Measurements from ENCODE around the gene CPN2. TPM values are rescaled to one million over a fixed set of nuclear protein-coding genes. Genes with fewer than 3 reads are reported as not detected.
A peak's percentile ranks its signal among the peaks of the same experiment; 100 is the strongest.

Gene CPN2
- total and polyA plus RNA-seq, 2 of the 8 experiments (the other 6 are each of a cell fraction or from before 2014, with no cell fraction given), result 0.03 TPM; not detected in 1

DNA sequence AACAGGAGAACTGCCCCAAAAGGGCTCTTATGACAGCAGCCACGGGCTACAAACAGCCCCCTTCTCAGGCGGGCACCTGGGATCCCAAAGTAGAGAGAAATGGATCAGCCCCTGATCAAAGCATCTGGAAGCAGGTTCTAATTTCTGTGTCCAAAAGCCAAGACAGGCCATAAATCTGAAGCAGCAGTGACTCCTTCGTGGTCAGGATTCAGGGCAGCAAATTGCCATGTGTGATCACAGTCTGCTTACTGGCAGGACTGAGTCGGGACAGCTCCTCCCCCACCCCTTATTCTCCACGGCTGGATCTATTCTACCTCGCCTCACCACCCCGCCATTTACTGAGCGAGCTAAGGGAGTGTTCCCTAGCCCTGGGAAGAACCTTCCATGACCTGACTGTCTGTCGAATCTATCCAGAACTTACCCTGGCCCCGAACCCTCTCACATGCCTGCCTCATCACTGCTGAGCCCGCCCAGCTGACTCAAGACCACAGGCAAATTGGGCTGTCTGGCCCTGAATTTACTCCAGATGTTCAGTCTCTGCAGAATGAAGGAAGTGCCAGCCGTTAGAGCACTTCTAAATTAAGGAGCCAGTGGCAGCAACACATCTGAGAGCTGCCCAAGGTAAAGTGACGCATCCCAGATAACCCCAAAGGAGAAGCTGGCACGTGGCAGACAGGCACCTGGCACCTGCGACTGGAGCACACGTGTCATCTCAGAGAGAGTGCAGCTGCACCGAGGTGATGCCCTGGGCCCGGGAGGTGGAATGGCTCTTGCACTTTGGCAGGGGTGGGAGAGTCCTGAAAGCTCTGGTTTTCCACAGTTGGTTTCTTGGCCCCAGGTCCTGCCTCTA is 17.1 kb upstream of the CPN2 start:
- WGBS, 2 experiments (ENCODE audit: extremely low coverage in 1 of 2, insufficient coverage in 1 of 2, insufficient read length in 1 of 2, insufficient replicate concordance in 2 of 2, low coverage in 1 of 2, low lambda C conversion rate in 2 of 2, missing lambda C conversion rate in 1 of 2), result 76% methylated on average over 18 of the region's 18 CpGs; no CpG with 5 or more reads in 1 of the 2 experiments
- Histone ChIP-seq H3K9ac (replicated peaks in 1 of 4; ENCODE audit: extremely low read depth in 1 of 4, low read depth in 3 of 4, low read length in 3 of 4) (no peak overlapping the region; a peak in 1 of 7 replicates), H4K91ac (replicated peaks; ENCODE audit: insufficient read length, low read length) (no peak overlapping the region), H2AFZ (ENCODE audit: low read length) (no peak overlapping the region; the same call in 1 of the 2 replicates), H3K18ac (ENCODE audit: extremely low read depth, low read length) (0 out of 2 replicates have a peak overlapping the region, but pooled peaks have one; percentile 72), H4K20me1 (replicated peaks in 1 of 2; ENCODE audit: control insufficient read depth in 1 of 2, insufficient read depth in 2 of 2, low read length in 2 of 2) (no peaks in the 10 kb centered on the region), H3K79me1 (ENCODE audit: low read depth, low read length) (no peaks in the 10 kb centered on the region), H3K79me2 (ENCODE audit: control insufficient read depth in 1 of 2, insufficient read depth in 2 of 2, low read length in 2 of 2) (no peaks in the 10 kb centered on the region), H3K23me2 (ENCODE audit: low read depth, low read length) (peaks cover 2% of the 10 kb centered on the region; the same call in 1 of the 2 replicates), H3K14ac (ENCODE audit: insufficient read length) (no peak overlapping the region), H4K8ac (ENCODE audit: extremely low read depth, insufficient read depth, low read length) (no peak overlapping the region; the same call in 1 of the 2 replicates), H3K36me3 (ENCODE audit: control insufficient read depth in 2 of 4, insufficient read depth in 4 of 4, low read length in 3 of 4) (no peaks in the 10 kb centered on the region), H3K4ac (replicated peaks; ENCODE audit: insufficient read length, low read depth, low read length) (no peak overlapping the region), H2BK12ac (ENCODE audit: low read depth, low read length) (peak overlapping the region; percentile 50; the same call in 1 of the 2 replicates), H2BK5ac (ENCODE audit: low read depth, low read length) (no peak overlapping the region), H3K4me2 (ENCODE audit: insufficient read depth in 1 of 2, low read depth in 2 of 2, low read length in 2 of 2) (no peak overlapping the region), H2AK5ac (ENCODE audit: low read depth, low read length) (no peak overlapping the region), H2BK15ac (ENCODE audit: low read length) (0 out of 2 replicates have a peak overlapping the region, but pooled peaks have one; percentile 46), H3K9me3 (ENCODE audit: insufficient read depth in 2 of 2, low read depth in 1 of 2, low read length in 1 of 2) (no peaks in the 10 kb centered on the region), H3K23ac (ENCODE audit: insufficient read length) (no peak overlapping the region), H2BK120ac (replicated peaks; ENCODE audit: low read depth, low read length) (no peak overlapping the region), H3K27me3 (replicated peaks in 1 of 4; ENCODE audit: control insufficient read depth in 3 of 4, extremely low read depth in 1 of 4, insufficient read depth in 3 of 4, low read length in 3 of 4) (peaks cover 0 to 10% (median 2%) of the 10 kb centered on the region in 4 experiments; a peak in 4 of 7 replicates), H3K27ac (ENCODE audit: low read depth, low read length) (no peak overlapping the region), H3K4me3 (ENCODE audit: extremely low read depth in 1 of 4, insufficient read depth in 2 of 4, low read depth in 3 of 4, low read length in 4 of 4) (no peak overlapping the region), H3K56ac (replicated peaks; ENCODE audit: insufficient read length, low read depth, low read length) (no peak overlapping the region), H4K5ac (ENCODE audit: insufficient read length, low read depth, low read length) (no peak overlapping the region), H2BK20ac (ENCODE audit: low read length) (0 out of 2 replicates have a peak overlapping the region, but pooled peaks have one; percentile 48), H3K4me1 (replicated peaks in 1 of 4; ENCODE audit: control insufficient read depth in 3 of 4, insufficient read depth in 4 of 4, low read length in 3 of 4) (peaks cover 3 to 20% (median 11%) of the 10 kb centered on the region in 4 experiments)
- CTCF ChIA-PET (ENCODE audit: partially characterized antibody), result interaction anchor here (0.9 to 18.9 kb wide), 5 partner anchors 16 to 106 kb away, joined by 3 to 344 read pairs (median 3); no protein-coding TSS in a partner anchor
- FAIRE-seq, result no peak
- DNase-seq (ENCODE audit: low read depth in 1 of 2, low spot score in 2 of 2), result no peak
- POLR2A ChIA-PET (ENCODE audit: partially characterized antibody), result interaction anchor here (1.5 kb wide), 2 partner anchors 18 to 29 kb away, joined by 3 read pairs; no protein-coding TSS in a partner anchor
- TF ChIP-seq SP4 (IDR thresholded peaks at IDR 0.05; ENCODE audit: low read length) (no peak), TAF7 (optimal IDR thresholded peaks at IDR 0.05; ENCODE audit: borderline replicate concordance, low read depth, low read length) (no peak), PHF8 (conservative IDR thresholded peaks at IDR 0.05; ENCODE audit: low read depth, low read length) (no peak)
- TF ChIP-seq, protein P1, sequence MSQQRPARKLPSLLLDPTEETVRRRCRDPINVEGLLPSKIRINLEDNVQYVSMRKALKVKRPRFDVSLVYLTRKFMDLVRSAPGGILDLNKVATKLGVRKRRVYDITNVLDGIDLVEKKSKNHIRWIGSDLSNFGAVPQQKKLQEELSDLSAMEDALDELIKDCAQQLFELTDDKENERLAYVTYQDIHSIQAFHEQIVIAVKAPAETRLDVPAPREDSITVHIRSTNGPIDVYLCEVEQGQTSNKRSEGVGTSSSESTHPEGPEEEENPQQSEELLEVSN (IDR thresholded peaks at IDR 0.05), result no peak
- TF ChIP-seq, protein P2, sequence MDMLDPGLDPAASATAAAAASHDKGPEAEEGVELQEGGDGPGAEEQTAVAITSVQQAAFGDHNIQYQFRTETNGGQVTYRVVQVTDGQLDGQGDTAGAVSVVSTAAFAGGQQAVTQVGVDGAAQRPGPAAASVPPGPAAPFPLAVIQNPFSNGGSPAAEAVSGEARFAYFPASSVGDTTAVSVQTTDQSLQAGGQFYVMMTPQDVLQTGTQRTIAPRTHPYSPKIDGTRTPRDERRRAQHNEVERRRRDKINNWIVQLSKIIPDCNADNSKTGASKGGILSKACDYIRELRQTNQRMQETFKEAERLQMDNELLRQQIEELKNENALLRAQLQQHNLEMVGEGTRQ (IDR thresholded peaks at IDR 0.05; ENCODE audit: low read length), result no peak

Measured in H1 (cell line).